ENCODE measurements around the gene PDE10A. TPM values are rescaled to one million over a fixed set of nuclear protein-coding genes. Genes with fewer than 3 reads are reported as not detected.

Gene PDE10A
- total RNA-seq, 2 experiments from 2014 or later, result not detected

DNA sequence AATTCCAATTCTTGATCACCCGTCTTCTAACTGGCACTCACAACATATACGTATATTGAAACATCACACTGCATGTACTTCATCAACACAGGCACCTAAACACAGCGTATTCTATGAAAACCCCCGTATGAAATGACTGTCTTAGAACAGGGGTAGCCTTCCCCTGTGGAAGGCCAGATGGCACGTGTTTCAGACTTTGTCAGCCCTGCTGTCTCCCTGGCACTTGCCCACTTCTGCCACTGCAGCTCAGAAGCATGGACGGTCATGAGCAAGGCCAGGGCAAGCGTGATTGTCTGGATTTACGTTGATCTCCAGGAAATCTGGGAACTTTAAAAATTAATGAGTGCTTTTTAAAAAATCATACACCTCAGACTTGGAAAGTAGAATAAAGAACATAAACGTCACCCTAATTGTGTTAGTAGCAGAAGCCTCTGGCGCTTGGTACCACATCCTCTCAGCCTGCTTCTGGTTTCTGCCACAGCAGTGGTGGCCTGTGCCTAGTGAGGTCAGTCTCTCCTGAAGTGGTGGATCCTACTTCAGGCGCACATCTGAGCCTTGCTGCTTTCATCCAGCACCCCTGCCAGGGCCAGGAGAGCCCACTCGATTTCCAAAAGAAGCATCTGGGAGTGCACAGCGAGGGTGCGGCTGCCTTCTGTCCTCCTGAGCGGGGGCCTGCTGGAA, 18.3 kb downstream of the PDE10A start:
- CTCF ChIA-PET, result no interaction called here
- H3K27ac Mint-ChIP-seq, result no peak overlapping the region
- POLR2A ChIA-PET, result no interaction called here

DNA sequence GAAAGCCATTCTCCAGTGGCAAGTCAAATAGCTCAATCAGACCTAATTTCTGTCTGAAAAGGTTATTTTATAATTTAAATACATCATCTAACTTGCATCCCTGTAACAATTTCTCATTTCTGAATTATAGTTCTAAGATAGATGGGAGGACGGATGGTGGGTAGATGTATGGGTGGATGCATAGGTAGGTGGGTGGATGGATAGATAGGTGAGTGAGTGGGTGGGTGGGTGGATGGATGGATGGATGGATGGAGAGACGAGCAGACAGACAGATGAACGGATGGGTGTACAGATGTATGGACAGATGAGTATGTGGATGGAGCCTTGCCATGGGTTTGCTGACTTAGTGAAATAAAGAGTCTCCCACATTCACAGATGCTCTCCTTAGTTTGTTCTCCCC, 20.0 kb downstream of the PDE10A start:
- no peaks in the 10 kb centered on the region for H3K9me3 Mint-ChIP-seq
- no peaks in the 10 kb centered on the region for H3K36me3 Mint-ChIP-seq (ENCODE audit: low read depth)
- CTCF ChIA-PET, result no interaction called here
- no peak for DNase-seq
- POLR2A ChIA-PET, result no interaction called here
- no peak overlapping the region for H3K27ac Mint-ChIP-seq
- H3K27me3 Mint-ChIP-seq, result peaks cover 7% of the 10 kb centered on the region
- no peak for ATAC-seq
- no peaks in the 10 kb centered on the region for H3K4me1 Mint-ChIP-seq (ENCODE audit: low read depth)
- intact Hi-C loops (cut with micrococcal nuclease), result no loop called here
- H3K4me3 Mint-ChIP-seq, result no peak overlapping the region
- TF ChIP-seq, protein P1, sequence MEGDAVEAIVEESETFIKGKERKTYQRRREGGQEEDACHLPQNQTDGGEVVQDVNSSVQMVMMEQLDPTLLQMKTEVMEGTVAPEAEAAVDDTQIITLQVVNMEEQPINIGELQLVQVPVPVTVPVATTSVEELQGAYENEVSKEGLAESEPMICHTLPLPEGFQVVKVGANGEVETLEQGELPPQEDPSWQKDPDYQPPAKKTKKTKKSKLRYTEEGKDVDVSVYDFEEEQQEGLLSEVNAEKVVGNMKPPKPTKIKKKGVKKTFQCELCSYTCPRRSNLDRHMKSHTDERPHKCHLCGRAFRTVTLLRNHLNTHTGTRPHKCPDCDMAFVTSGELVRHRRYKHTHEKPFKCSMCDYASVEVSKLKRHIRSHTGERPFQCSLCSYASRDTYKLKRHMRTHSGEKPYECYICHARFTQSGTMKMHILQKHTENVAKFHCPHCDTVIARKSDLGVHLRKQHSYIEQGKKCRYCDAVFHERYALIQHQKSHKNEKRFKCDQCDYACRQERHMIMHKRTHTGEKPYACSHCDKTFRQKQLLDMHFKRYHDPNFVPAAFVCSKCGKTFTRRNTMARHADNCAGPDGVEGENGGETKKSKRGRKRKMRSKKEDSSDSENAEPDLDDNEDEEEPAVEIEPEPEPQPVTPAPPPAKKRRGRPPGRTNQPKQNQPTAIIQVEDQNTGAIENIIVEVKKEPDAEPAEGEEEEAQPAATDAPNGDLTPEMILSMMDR (IDR thresholded peaks at IDR 0.05), result no peak

More for the DNA sequence above, 18.3 kb downstream of the PDE10A start:
- ATAC-seq, result no peak
- Mint-ChIP-seq H3K9me3 (no peaks in the 10 kb centered on the region), H3K36me3 (ENCODE audit: low read depth) (no peaks in the 10 kb centered on the region), H3K4me3 (no peak overlapping the region), H3K27me3 (peaks cover 4% of the 10 kb centered on the region), H3K4me1 (ENCODE audit: low read depth) (no peaks in the 10 kb centered on the region)
- DNase-seq, result no peak
- intact Hi-C loops (cut with micrococcal nuclease), result no loop called here
- TF ChIP-seq, protein P1 (IDR thresholded peaks at IDR 0.05), result no peak

DNA sequence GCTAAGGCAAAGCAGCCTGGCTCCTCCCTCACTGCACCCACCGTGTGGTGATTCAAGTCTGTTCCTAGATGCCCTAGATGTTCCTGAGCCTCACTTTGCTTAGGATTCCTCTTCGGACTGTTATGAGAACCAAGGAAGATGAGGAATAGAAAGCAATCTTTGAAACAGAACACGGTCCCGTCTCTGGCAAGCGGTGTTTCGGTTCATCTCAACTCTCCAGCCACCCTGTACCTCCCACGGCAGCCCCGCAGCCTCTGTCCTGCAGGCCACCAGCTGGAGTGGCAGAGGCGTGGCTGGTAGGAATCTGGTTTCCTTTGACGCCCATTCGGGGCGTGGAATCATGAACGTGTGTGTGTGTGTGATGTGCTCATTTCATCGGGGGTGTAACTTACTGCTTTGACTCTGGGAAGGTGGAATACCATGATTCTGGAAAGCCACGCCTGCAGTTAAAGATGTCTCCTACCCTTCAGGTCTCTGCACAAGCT, 21.3 kb downstream of the PDE10A start:
- TF ChIP-seq, protein P1 (IDR thresholded peaks at IDR 0.05), result no peak
- ChIA-PET POLR2A (no interaction called here), CTCF (no interaction called here)
- no peaks in the 10 kb centered on the region for H3K36me3 Mint-ChIP-seq (ENCODE audit: low read depth)
- H3K4me1 Mint-ChIP-seq (ENCODE audit: low read depth), result no peaks in the 10 kb centered on the region
- intact Hi-C loops (cut with micrococcal nuclease), result no loop called here
- DNase-seq, result no peak
- no peaks in the 10 kb centered on the region for H3K9me3 Mint-ChIP-seq
- ATAC-seq, result no peak
- H3K27ac Mint-ChIP-seq, result no peak overlapping the region
- peaks cover 10% of the 10 kb centered on the region for H3K27me3 Mint-ChIP-seq
- H3K4me3 Mint-ChIP-seq, result no peak overlapping the region

DNA sequence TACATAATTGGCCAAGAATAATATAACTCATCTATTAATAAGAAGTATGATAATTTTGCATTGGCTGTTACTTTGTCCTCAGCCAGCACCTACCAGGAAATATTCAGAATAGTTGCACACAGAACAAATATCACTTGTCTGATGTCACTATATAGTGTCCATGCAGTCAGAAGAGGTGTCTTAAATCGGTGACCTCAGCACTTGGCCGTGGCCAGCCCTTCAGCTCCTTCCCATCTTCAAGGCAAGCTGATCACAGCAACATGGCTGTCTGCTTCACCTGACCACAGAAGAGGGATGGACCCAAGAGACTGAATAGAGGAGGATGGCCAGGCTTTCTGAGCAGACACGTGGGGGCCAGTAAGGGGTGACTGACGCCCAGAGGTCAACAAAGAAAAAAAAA, 22.2 kb downstream of the PDE10A start:
- Mint-ChIP-seq H3K4me3 (no peak overlapping the region), H3K4me1 (ENCODE audit: low read depth) (no peaks in the 10 kb centered on the region), H3K36me3 (ENCODE audit: low read depth) (no peaks in the 10 kb centered on the region), H3K27me3 (peaks cover 12% of the 10 kb centered on the region), H3K27ac (no peak overlapping the region), H3K9me3 (no peaks in the 10 kb centered on the region)
- POLR2A ChIA-PET, result no interaction called here
- TF ChIP-seq, protein P1 (IDR thresholded peaks at IDR 0.05), result no peak
- CTCF ChIA-PET, result no interaction called here
- DNase-seq (no peak), ATAC-seq (no peak)
- intact Hi-C loops (cut with micrococcal nuclease), result no loop called here

DNA sequence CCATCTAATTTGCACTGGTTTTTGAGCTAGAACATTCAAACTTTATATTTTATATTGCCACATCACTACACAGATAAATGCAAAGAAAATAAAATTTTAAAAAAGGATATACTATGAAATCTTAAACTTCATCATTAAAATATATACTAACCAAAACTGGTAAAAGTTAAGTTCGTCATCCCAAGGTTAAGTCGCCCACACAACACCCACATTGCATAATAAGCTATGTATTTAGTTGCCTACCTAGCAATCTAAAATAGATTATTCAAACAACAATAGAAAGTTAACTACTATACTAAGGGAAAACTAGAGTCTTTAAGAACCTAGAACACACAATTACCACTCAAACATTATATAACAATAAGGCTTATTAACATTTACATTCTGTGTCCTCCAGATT, 24.5 kb downstream of the PDE10A start:
- Mint-ChIP-seq H3K27ac (no peak overlapping the region), H3K9me3 (no peaks in the 10 kb centered on the region), H3K4me1 (ENCODE audit: low read depth) (no peaks in the 10 kb centered on the region), H3K27me3 (peaks cover 16% of the 10 kb centered on the region), H3K36me3 (ENCODE audit: low read depth) (no peaks in the 10 kb centered on the region), H3K4me3 (no peak overlapping the region)
- ATAC-seq (no peak), DNase-seq (no peak)
- TF ChIP-seq, protein P1 (IDR thresholded peaks at IDR 0.05), result no peak
- intact Hi-C loops (cut with micrococcal nuclease), result no loop called here
- POLR2A ChIA-PET, result no interaction called here
- CTCF ChIA-PET, result no interaction called here

Data from activated CD8-positive, alpha-beta T cell treated with anti-CD3 and anti-CD28 coated beads for 36 hours (primary cell).